ENCODE results near the gene GPR62.

The GPR62 gene

GRCh38 chr3:51944451-51945021 is 10.6 kb upstream of the GPR62 start:
- TF ChIP-seq CTCF (IDR thresholded peaks at IDR 0.05; ENCODE audit: low read depth, low read length, missing control alignments): no peak
- in situ Hi-C loops (cut with HindIII; ENCODE audit: low sequenced_read_pairs): no loop called here
- no peak for DNase-seq (ENCODE audit: low read depth)
- no peak overlapping the region for H3K4me3 ChIP-seq (ENCODE audit: low read depth, low read length)

GRCh38 chr3:51945031-51945840 is 9.9 kb upstream of the GPR62 start:
- in situ Hi-C loops (cut with HindIII; ENCODE audit: low sequenced_read_pairs): no loop called here
- no peak for TF ChIP-seq CTCF (IDR thresholded peaks at IDR 0.05; ENCODE audit: low read depth, low read length, missing control alignments)
- H3K4me3 ChIP-seq (ENCODE audit: low read depth, low read length): no peak overlapping the region
- DNase-seq (ENCODE audit: low read depth): no peak

- in situ Hi-C loops (cut with HindIII; ENCODE audit: low sequenced_read_pairs): no loop called here
- DNase-seq (ENCODE audit: low read depth): no peak
- TF ChIP-seq CTCF (IDR thresholded peaks at IDR 0.05; ENCODE audit: low read depth, low read length, missing control alignments): no peak
- H3K4me3 ChIP-seq (ENCODE audit: low read depth, low read length): no peak overlapping the region
Measured at GRCh38 chr3:51945926-51946705, 9.1 kb upstream of the GPR62 start.

GRCh38 chr3:51946796-51947195 is 8.4 kb upstream of the GPR62 start:
- no peak for TF ChIP-seq CTCF (IDR thresholded peaks at IDR 0.05; ENCODE audit: low read depth, low read length, missing control alignments)
- H3K4me3 ChIP-seq (ENCODE audit: low read depth, low read length): no peak overlapping the region
- in situ Hi-C loops (cut with HindIII; ENCODE audit: low sequenced_read_pairs): no loop called here
- DNase-seq (ENCODE audit: low read depth): no peak

GRCh38 chr3:51947215-51947900 is 7.8 kb upstream of the GPR62 start:
- in situ Hi-C loops (cut with HindIII; ENCODE audit: low sequenced_read_pairs): no loop called here
- no peak overlapping the region for H3K4me3 ChIP-seq (ENCODE audit: low read depth, low read length)
- TF ChIP-seq CTCF (IDR thresholded peaks at IDR 0.05; ENCODE audit: low read depth, low read length, missing control alignments): no peak
- DNase-seq (ENCODE audit: low read depth): no peak

GRCh38 chr3:51948016-51948580 is 7.1 kb upstream of the GPR62 start:
- TF ChIP-seq CTCF (IDR thresholded peaks at IDR 0.05; ENCODE audit: low read depth, low read length, missing control alignments): no peak
- in situ Hi-C loops (cut with HindIII; ENCODE audit: low sequenced_read_pairs): no loop called here
- H3K4me3 ChIP-seq (ENCODE audit: low read depth, low read length): no peak overlapping the region
- no peak for DNase-seq (ENCODE audit: low read depth)
